Mesothelial cell of epicardium (in vitro differentiated cells): Measurements from ENCODE around the gene TSPAN7. TPM values are rescaled to one million over a fixed set of nuclear protein-coding genes. Genes with fewer than 3 reads are reported as not detected.

Experiments
- DNase-seq, 2 experiments: peaks; one replicate each; pipeline ENCODE4 v3.0.0; 2021; ENCODE audit warnings: low spot score in 2 of 2; ENCODE audit not compliant: unreplicated experiment in 2 of 2
- H3K27ac Mint-ChIP-seq: 2 replicates; pipeline ENCODE4 v1.8.0; 2021; ENCODE audit warnings: mixed read lengths
- H3K27me3 Mint-ChIP-seq: 2 replicates; pipeline ENCODE4 v1.8.0; 2021; ENCODE audit warnings: low read depth, mixed read lengths
- H3K36me3 Mint-ChIP-seq: 2 replicates; pipeline ENCODE4 v1.8.0; 2021; ENCODE audit warnings: mixed read lengths
- H3K4me1 Mint-ChIP-seq: 2 replicates; pipeline ENCODE4 v1.8.0; 2021; ENCODE audit warnings: mixed read lengths
- H3K4me3 Mint-ChIP-seq: 2 replicates; pipeline ENCODE4 v1.8.0; 2021; ENCODE audit warnings: mild to moderate bottlenecking, moderate library complexity, mixed read lengths
- H3K9me3 Mint-ChIP-seq: 2 replicates; pipeline ENCODE4 v1.8.0; 2021; ENCODE audit warnings: mixed read lengths
- total RNA-seq: library from RNA; stranded (reverse); gene quantifications from 3 replicates; pipeline ENCODE4 v1.2.1, GENCODE V29; 2021
- TF ChIP-seq, protein P1 (sequence below): fragments of 200-600 bp; sonication (generic); IDR thresholded peaks from one replicate; pipeline ENCODE4 v1.5.0; 2021; ENCODE audit warnings: antibody characterized with exemption; ENCODE audit not compliant: unreplicated experiment

The TSPAN7 gene, protein sequence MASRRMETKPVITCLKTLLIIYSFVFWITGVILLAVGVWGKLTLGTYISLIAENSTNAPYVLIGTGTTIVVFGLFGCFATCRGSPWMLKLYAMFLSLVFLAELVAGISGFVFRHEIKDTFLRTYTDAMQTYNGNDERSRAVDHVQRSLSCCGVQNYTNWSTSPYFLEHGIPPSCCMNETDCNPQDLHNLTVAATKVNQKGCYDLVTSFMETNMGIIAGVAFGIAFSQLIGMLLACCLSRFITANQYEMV
- 9.0 to 11.8 TPM (median 10.1 TPM) in 3 replicates for total RNA-seq

DNA sequence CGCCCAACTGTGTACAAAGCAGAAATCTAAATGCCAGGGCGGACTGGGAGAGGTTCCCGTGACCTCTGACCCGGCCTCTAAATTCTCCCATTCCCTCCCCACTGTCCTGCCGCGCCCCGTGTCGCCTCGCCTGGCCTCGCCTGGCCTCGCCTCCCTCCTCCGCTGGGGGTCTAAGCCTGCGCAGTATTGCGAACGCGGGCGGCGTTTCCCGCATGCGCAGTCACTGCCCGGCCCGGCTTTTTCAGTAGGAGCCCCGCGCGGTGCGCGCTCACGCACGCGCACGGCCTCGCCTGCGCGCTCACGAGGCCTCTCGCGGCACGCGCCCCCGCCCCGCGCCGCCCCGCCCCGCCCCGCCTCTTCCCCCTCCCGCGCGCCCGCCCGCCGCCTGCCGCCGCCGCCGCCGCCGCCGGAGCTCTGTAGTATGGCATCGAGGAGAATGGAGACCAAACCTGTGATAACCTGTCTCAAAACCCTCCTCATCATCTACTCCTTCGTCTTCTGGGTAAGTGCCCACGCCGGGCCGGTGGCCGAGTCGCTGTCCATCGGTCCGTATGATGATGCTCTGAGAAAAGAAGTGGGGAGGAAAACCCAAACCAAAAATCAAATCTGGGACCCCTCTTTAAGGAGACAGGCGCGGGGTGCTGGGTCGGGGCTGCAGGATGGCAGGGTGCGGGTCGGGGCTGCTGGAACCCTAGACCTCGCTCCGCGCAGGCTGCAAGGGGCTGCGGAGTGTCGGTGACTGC, at the start of gene TSPAN7:
TSPAN7 (plus strand) TSS at position 417 of the 743 bp plus-strand sequence; CDS start at position 422, 5 bp downstream.
- Mint-ChIP-seq H3K36me3 (no peaks in the 10 kb centered on the region), H3K27me3 (peaks cover 9% of the 10 kb centered on the region), H3K9me3 (peaks cover 8% of the 10 kb centered on the region), H3K4me3 (peak within 1 kb of the TSS; percentile 83), H3K4me1 (peaks cover 12% of the 10 kb centered on the region), H3K27ac (peak within 1 kb of the TSS; percentile 61)
- peak; percentile 66 to 80 for DNase-seq
- TF ChIP-seq, protein P1, sequence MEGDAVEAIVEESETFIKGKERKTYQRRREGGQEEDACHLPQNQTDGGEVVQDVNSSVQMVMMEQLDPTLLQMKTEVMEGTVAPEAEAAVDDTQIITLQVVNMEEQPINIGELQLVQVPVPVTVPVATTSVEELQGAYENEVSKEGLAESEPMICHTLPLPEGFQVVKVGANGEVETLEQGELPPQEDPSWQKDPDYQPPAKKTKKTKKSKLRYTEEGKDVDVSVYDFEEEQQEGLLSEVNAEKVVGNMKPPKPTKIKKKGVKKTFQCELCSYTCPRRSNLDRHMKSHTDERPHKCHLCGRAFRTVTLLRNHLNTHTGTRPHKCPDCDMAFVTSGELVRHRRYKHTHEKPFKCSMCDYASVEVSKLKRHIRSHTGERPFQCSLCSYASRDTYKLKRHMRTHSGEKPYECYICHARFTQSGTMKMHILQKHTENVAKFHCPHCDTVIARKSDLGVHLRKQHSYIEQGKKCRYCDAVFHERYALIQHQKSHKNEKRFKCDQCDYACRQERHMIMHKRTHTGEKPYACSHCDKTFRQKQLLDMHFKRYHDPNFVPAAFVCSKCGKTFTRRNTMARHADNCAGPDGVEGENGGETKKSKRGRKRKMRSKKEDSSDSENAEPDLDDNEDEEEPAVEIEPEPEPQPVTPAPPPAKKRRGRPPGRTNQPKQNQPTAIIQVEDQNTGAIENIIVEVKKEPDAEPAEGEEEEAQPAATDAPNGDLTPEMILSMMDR = no peak

DNA sequence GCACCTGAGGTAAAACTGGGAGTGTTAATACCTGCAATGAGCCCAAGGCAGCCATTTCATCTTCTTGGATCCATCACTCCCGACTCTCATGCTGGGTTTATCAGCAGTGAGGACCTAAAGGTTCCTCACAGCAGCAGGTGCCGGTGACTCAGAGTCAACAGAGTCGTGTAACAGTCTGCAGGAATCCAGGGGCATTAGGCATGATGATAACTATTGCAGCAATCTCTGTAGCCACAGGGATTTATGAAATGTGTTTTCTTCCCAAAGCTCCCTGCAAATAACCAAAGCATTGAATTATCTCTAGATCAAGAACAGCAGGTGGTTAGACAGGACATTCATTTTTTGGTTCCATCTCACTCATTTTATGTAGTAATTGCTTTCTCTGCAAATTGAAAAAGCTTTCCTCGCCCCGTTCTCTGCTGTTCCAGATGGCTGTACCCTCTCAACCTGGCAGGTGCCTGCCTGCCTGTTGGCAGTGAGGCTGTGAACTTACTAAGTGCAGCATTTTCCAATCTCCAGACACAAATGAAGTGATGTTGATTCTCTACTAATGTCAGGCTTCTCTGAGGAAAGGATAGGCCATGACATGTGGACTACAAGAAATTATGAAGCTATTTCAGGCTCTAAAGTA, 48.1 kb upstream of the TSPAN7 start:
- DNase-seq = no peak
- TF ChIP-seq, protein P1 = no peak
- Mint-ChIP-seq H3K27me3 (no peaks in the 10 kb centered on the region), H3K27ac (no peak overlapping the region), H3K36me3 (no peaks in the 10 kb centered on the region), H3K4me3 (no peak overlapping the region), H3K9me3 (peaks cover 13% of the 10 kb centered on the region), H3K4me1 (no peaks in the 10 kb centered on the region)

DNA sequence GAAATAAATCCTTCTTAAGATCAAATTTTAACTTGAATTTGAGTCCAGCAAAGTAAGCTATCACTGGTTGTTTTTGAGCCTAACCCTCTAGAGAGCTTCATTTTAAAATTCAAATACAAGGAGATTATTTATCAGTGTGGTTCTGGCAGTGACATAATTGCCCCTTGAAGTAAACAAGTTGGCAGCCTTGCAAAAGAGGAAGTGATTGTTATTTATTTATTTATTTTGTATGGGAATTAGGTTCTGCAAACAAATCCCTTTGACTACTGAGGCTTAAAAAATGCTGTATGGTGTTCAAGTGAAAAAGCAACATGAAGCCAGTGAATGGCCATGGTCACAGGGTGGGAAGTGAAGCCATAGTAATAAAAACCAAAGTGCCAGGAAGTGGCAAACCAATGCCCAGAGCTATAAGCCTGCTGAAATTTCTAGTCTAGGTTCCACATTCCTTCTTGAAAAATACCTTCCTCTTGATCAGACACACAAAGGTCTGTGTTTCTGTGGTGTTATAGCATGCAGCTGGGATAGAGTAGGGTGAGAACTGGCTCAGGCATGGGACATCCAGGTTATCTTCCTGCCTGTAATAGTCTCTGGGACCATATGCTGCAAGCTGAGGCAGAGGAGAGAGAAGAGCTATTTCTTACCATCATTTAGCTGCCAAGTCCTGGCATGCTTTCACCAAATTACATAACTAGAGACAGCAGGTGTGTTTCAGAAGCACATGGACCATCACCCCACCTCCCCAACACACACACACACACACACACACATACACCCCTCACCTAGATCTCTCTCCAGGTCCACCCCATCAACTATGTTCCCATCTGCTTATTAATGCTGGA, 47.1 kb upstream of the TSPAN7 start:
- Mint-ChIP-seq H3K4me1 (no peaks in the 10 kb centered on the region), H3K27me3 (no peaks in the 10 kb centered on the region), H3K36me3 (no peaks in the 10 kb centered on the region), H3K9me3 (peaks cover 13% of the 10 kb centered on the region), H3K4me3 (no peak overlapping the region), H3K27ac (no peak overlapping the region)
- no peak for DNase-seq
- TF ChIP-seq, protein P1 = no peak

DNA sequence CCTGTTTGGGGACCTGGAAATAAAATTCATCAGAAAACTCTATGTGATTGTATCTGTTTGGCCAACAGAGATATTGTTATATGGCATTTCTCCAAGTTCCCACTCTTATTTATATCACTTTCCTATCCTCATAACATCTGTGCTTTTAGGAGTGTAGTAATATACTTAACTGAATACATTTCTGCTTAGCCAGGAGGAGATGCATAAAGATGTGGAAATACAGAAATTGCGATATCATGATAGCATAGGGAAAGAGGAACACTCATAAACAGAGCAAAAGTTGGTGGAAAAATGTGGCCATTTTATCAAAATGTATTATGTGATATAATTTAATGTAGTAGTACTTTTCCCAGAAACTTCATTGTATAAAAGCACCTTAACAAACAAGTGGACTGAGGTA, 46.1 kb upstream of the TSPAN7 start:
- no peaks in the 10 kb centered on the region for H3K36me3 Mint-ChIP-seq
- peaks cover 9% of the 10 kb centered on the region for H3K9me3 Mint-ChIP-seq
- no peak for DNase-seq
- H3K27me3 Mint-ChIP-seq = no peaks in the 10 kb centered on the region
- H3K4me3 Mint-ChIP-seq = no peak overlapping the region
- TF ChIP-seq, protein P1 = no peak
- H3K27ac Mint-ChIP-seq = no peak overlapping the region
- H3K4me1 Mint-ChIP-seq = no peaks in the 10 kb centered on the region

DNA sequence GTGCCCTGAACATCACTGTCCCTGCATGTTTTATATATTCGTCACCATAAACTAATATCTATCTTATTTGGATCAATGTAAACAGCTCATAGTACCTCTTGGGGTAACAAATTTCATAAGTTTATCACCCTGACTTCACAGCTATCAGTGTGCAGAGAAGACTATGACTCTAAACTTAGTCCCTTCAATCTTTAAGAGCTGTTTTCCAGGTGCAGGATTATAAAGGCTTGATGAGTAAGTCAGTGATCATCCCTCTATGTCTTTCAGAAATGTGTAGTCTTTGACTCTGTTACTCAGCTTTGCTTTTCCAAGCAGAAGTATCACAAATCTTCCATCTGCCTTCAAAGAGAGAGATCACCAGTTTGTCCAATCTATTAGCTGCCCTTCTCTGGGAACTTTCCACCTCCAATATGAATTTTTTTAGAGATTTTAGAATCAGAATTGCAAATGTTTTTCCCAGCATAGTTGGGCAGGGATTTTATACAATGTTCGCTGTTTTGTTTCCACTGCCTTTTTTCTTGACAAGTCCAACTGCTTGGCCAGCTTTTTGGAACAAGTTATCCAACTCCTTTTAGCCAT, 45.1 kb upstream of the TSPAN7 start:
- no peaks in the 10 kb centered on the region for H3K4me1 Mint-ChIP-seq
- H3K27me3 Mint-ChIP-seq = no peaks in the 10 kb centered on the region
- TF ChIP-seq, protein P1 = no peak
- no peak for DNase-seq
- H3K4me3 Mint-ChIP-seq = no peak overlapping the region
- H3K27ac Mint-ChIP-seq = no peak overlapping the region
- no peaks in the 10 kb centered on the region for H3K36me3 Mint-ChIP-seq
- H3K9me3 Mint-ChIP-seq = peaks cover 13% of the 10 kb centered on the region
